Panc1 (cell line): ENCODE measurements around the gene RPL13. TPM values are rescaled to one million over a fixed set of nuclear protein-coding genes. Genes with fewer than 3 reads are reported as not detected.

Source experiments
- ATAC-seq: fragments of 200-7000 bp; cut with Tn5 transposase; 2 replicates; pipeline ENCODE4 v1.9.1; 2020; ENCODE audit warnings: mild to moderate bottlenecking, moderate library complexity
- BruUV-seq: library from RNA; stranded (reverse); fragments of 400-500 nt; replicated peaks from 2 replicates; lab custom pipeline; 2021; lab: Mats Ljungman, UMichigan
- CTCF ChIA-PET: fragments of 300-600 bp; sonication (Branson Sonifier 250); formaldehyde crosslinking; loops from one replicate; lab custom pipeline; 2022; ENCODE audit warnings: antibody characterized with exemption; lab: Charles Lee
- POLR2A ChIA-PET: fragments of 300-600 bp; sonication (Branson Sonifier 250); formaldehyde crosslinking; loops from one replicate; lab custom pipeline; 2022; ENCODE audit warnings: antibody characterized with exemption; lab: Charles Lee
- DNase-seq: peaks from one replicate; pipeline ENCODE4 v3.0.0-alpha.2; 2010; ENCODE audit warnings: low read depth, low spot score
- H3K27ac ChIP-seq: 2 replicates; pipeline ENCODE4 v1.5.1; 2011; ENCODE audit warnings: mild to moderate bottlenecking, low read length, inconsistent platforms
- H3K27me3 ChIP-seq: fragments of 200-500 bp; sonication (Bioruptor generic); 2 replicates; pipeline ENCODE4 v1.6.0; 2014; ENCODE audit warnings: low read length, inconsistent platforms; ENCODE audit not compliant: control insufficient read depth, insufficient read depth
- H3K36me3 ChIP-seq: fragments of 200-500 bp; sonication (Bioruptor generic); 2 replicates; pipeline ENCODE4 v1.5.1; 2014; ENCODE audit warnings: inconsistent platforms, mild to moderate bottlenecking, low read length, moderate library complexity; ENCODE audit not compliant: control insufficient read depth, insufficient read depth
- H3K4me1 ChIP-seq: 2 replicates; pipeline ENCODE4 v1.5.1; 2011; ENCODE audit warnings: inconsistent platforms, mild to moderate bottlenecking, low read length, moderate library complexity; ENCODE audit not compliant: control insufficient read depth, insufficient read depth
- H3K4me3 ChIP-seq, 2 experiments: 2 replicates each; pipeline ENCODE4 v1.5.1; 2011 to 2012; ENCODE audit warnings: low read depth in 2 of 2, low read length in 2 of 2, mild to moderate bottlenecking in 2 of 2, inconsistent platforms in 1 of 2, moderate library complexity in 1 of 2
- H3K9me3 ChIP-seq: fragments of 200-500 bp; sonication (Bioruptor generic); 2 replicates; pipeline ENCODE4 v1.5.1; 2014; ENCODE audit warnings: low read depth, mild to moderate bottlenecking, inconsistent platforms, low read length, moderate library complexity; ENCODE audit not compliant: control insufficient read depth, insufficient read depth
- POLR2AphosphoS5 ChIP-seq: IDR thresholded peaks from 2 replicates; pipeline ENCODE4 v1.6.1; 2012; ENCODE audit warnings: mild to moderate bottlenecking, low read depth, low read length, moderate library complexity
- SIN3A ChIP-seq: IDR thresholded peaks from 2 replicates; pipeline ENCODE4 v1.6.1; 2012; ENCODE audit warnings: low read depth, mild to moderate bottlenecking, low read length, moderate library complexity, borderline replicate concordance; ENCODE audit not compliant: insufficient read depth
- TCF7L2 ChIP-seq: IDR thresholded peaks from 2 replicates; pipeline ENCODE4 v1.6.1; 2011; ENCODE audit warnings: mild to moderate bottlenecking, low read depth, low read length, inconsistent platforms
- in situ Hi-C: cut with HindIII; loops from 2 replicates; pipeline ENCODE4 v1.10.0; 2016; ENCODE audit warnings: low sequenced_read_pairs, low pct_unique_long_range_greater_than_20kb
- intact Hi-C: fragments of 100-400 bp; cut with micrococcal nuclease; formaldehyde crosslinking; loops from one replicate; pipeline ENCODE4 v1.10.0; 2022; ENCODE audit not compliant: unreplicated experiment
- total RNA-seq: library from RNA; stranded (reverse); gene quantifications from one replicate; pipeline ENCODE4 v1.2.1, GENCODE V29; 2021; ENCODE audit not compliant: unreplicated experiment
- TF ChIP-seq, protein P1 (sequence below), 2 experiments: IDR thresholded peaks; 2 replicates each; pipeline ENCODE4 v1.6.1; 2011 to 2012; ENCODE audit warnings: low read depth in 2 of 2, control low read depth in 1 of 2, low read length in 1 of 2, mild to moderate bottlenecking in 1 of 2, moderate library complexity in 1 of 2; ENCODE audit not compliant: insufficient read depth in 1 of 2
- TF ChIP-seq, protein P2 (sequence below): fragments of 450-650 bp; IDR thresholded peaks from 2 replicates; pipeline ENCODE4 v1.5.1; 2017; ENCODE audit warnings: mild to moderate bottlenecking

The RPL13 gene
- total RNA-seq, 1 experiment from 2014 or later, result 965 TPM

DNA sequence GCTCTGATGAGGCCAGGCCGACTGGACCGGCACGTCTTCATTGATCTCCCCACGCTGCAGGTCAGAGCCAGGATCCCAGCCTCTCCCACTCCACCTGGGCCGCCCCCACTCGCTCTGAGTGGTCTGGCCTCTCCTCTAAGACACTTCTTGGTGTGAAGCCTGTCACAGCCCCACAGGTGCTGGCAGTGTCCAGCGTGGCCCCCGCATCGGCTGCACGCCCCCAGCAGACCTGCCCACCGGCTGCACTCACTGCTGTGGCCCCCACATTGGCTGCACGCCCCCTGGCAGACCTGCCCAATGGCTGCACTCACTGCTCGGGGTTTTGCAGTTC lies 15.8 kb upstream of the RPL13 start:
- intact Hi-C loops (no loop called here), in situ Hi-C loops (no loop called here)

DNA sequence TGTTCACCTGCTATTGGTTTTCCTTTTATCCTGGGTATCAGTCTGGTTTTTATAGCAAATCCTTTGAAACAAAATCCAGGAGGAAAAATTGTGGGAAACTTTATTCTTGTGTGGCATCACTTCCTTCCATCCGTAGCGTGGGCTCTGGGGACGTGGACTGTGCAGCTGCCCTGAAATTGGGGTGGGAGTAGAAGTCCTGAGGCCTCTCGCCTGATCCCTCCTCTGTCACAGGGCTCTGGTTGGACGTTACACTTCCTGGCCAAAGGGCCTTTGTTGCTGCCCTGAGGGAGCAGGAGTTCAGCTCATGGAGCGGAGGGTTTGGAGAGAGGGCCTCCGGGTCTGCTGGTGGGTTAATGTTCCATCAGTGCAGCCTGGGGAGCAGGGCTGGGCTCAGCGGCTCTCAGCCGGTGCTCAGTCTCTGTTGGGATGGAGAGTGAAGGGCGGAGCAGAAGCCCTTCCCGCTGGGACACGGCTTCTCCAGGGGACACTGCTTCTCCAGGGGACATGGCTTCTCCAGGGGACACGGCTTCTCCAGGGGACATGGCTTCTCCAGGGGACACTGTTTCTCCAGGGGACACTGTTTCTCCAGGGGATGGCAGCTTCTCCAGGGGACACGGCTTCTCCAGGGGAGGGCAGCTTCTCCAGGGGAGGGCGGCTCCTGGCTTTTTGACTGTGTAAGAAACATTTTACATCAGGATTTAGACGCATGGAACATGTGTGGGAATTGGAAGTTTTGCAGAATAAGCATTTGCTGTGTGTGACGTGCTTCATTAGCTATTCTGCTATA lies 15.2 kb upstream of the RPL13 start:
- CTCF ChIA-PET, result no interaction called here
- H3K27me3 ChIP-seq, result no peaks in the 10 kb centered on the region
- POLR2A ChIA-PET, result no interaction called here
- no peak for ATAC-seq
- no peak for DNase-seq
- BruUV-seq, result no TSS peak
- in situ Hi-C loops, result no loop called here
- intact Hi-C loops, result no loop called here
- H3K4me1 ChIP-seq, result no peaks in the 10 kb centered on the region
- no peaks in the 10 kb centered on the region for H3K9me3 ChIP-seq
- no peak overlapping the region for H3K27ac ChIP-seq
- TF ChIP-seq, protein P1, sequence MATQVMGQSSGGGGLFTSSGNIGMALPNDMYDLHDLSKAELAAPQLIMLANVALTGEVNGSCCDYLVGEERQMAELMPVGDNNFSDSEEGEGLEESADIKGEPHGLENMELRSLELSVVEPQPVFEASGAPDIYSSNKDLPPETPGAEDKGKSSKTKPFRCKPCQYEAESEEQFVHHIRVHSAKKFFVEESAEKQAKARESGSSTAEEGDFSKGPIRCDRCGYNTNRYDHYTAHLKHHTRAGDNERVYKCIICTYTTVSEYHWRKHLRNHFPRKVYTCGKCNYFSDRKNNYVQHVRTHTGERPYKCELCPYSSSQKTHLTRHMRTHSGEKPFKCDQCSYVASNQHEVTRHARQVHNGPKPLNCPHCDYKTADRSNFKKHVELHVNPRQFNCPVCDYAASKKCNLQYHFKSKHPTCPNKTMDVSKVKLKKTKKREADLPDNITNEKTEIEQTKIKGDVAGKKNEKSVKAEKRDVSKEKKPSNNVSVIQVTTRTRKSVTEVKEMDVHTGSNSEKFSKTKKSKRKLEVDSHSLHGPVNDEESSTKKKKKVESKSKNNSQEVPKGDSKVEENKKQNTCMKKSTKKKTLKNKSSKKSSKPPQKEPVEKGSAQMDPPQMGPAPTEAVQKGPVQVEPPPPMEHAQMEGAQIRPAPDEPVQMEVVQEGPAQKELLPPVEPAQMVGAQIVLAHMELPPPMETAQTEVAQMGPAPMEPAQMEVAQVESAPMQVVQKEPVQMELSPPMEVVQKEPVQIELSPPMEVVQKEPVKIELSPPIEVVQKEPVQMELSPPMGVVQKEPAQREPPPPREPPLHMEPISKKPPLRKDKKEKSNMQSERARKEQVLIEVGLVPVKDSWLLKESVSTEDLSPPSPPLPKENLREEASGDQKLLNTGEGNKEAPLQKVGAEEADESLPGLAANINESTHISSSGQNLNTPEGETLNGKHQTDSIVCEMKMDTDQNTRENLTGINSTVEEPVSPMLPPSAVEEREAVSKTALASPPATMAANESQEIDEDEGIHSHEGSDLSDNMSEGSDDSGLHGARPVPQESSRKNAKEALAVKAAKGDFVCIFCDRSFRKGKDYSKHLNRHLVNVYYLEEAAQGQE (IDR thresholded peaks at IDR 0.05; ENCODE audit: insufficient read depth in 1 of 2, low read depth in 2 of 2, low read length in 1 of 2), result no peak
- TF ChIP-seq TCF7L2, result no peak
- TF ChIP-seq SIN3A, result no peak
- no peak for TF ChIP-seq POLR2AphosphoS5
- TF ChIP-seq, protein P2, sequence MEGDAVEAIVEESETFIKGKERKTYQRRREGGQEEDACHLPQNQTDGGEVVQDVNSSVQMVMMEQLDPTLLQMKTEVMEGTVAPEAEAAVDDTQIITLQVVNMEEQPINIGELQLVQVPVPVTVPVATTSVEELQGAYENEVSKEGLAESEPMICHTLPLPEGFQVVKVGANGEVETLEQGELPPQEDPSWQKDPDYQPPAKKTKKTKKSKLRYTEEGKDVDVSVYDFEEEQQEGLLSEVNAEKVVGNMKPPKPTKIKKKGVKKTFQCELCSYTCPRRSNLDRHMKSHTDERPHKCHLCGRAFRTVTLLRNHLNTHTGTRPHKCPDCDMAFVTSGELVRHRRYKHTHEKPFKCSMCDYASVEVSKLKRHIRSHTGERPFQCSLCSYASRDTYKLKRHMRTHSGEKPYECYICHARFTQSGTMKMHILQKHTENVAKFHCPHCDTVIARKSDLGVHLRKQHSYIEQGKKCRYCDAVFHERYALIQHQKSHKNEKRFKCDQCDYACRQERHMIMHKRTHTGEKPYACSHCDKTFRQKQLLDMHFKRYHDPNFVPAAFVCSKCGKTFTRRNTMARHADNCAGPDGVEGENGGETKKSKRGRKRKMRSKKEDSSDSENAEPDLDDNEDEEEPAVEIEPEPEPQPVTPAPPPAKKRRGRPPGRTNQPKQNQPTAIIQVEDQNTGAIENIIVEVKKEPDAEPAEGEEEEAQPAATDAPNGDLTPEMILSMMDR, result no peak
- peaks cover 3% of the 10 kb centered on the region; the same call in 1 of the 2 replicates for H3K36me3 ChIP-seq
- no peak overlapping the region for H3K4me3 ChIP-seq

More for the DNA sequence above, 15.8 kb upstream of the RPL13 start:
- ChIA-PET CTCF (no interaction called here), POLR2A (no interaction called here)
- BruUV-seq, result no TSS peak
- Histone ChIP-seq H3K36me3 (peaks cover 3% of the 10 kb centered on the region; the same call in 1 of the 2 replicates), H3K27me3 (no peaks in the 10 kb centered on the region), H3K9me3 (no peaks in the 10 kb centered on the region), H3K27ac (no peak overlapping the region), H3K4me3 (no peak overlapping the region), H3K4me1 (no peaks in the 10 kb centered on the region)
- no peak for ATAC-seq
- TF ChIP-seq, protein P1 (IDR thresholded peaks at IDR 0.05; ENCODE audit: insufficient read depth in 1 of 2, low read depth in 2 of 2, low read length in 1 of 2), result no peak
- TF ChIP-seq POLR2AphosphoS5 (no peak), SIN3A (no peak)
- no peak for DNase-seq
